HG03378 (cell line): Measurements from ENCODE around the gene POLQ.
"Not testable (repeated sequence)": the region's sequence is repeated elsewhere in the genome, so short reads cannot be mapped to it uniquely, and the experiment has no call there.

Experiments
- ATAC-seq: cut with Tn5 transposase; IDR thresholded peaks from one replicate; pipeline ENCODE4 v1.9.1; 2021; ENCODE audit warnings: mild to moderate bottlenecking, moderate library complexity; ENCODE audit not compliant: unreplicated experiment

POLQ gene

DNA sequence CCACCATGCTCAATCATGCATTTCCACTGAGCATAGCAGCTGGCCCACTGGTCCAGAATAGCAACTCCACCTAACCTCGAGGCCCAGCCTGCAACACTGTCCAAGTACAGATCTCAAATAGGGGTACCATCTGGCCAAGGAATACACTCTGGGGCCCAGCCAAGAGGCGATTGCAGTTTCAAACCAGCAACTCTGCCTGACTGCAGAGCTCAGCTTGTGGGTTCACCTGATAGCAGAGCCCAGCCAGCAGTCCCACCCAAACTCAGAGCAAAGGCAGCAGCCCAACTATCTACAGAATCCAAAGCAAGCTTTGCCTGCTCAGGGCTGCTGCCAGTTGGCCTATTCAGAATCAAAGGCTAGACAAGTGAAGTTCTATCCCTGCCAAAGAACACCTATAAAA, 30.5 kb downstream of the POLQ start:
- no peak for ATAC-seq

GRCh38 chr3:121514496-121514895, 31.3 kb downstream of the POLQ start:
- ATAC-seq = no peak

DNA sequence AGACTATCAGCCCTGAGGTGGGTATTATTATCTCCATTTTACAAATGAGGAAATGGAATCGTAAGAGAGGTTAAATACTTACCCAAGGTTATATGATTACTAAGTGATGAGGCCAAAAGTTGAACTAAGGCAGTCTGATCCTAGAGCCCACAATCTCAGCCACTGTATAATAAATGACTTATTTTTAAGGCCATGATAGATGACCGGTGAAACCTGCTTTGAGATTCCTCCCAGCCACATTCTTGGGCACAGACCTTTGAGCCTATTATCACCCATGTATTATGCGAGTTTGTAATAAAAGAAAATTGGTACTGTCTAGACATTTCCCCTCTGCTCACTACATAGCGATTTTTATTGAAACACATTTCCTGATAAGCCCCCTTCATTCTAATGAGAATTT, 37.4 kb downstream of the POLQ start:
- ATAC-seq = no peak

- no peak for ATAC-seq
Observed at GRCh38 chr3:121505256-121505655, 40.5 kb downstream of the POLQ start.

GRCh38 chr3:121504618-121505017, 41.2 kb downstream of the POLQ start:
- ATAC-seq = no peak

- ATAC-seq = no peak
Observed at GRCh38 chr3:121496786-121497185, 49.0 kb downstream of the POLQ start.

GRCh38 chr3:121493431-121493830, 52.4 kb downstream of the POLQ start:
- no peak for ATAC-seq

DNA sequence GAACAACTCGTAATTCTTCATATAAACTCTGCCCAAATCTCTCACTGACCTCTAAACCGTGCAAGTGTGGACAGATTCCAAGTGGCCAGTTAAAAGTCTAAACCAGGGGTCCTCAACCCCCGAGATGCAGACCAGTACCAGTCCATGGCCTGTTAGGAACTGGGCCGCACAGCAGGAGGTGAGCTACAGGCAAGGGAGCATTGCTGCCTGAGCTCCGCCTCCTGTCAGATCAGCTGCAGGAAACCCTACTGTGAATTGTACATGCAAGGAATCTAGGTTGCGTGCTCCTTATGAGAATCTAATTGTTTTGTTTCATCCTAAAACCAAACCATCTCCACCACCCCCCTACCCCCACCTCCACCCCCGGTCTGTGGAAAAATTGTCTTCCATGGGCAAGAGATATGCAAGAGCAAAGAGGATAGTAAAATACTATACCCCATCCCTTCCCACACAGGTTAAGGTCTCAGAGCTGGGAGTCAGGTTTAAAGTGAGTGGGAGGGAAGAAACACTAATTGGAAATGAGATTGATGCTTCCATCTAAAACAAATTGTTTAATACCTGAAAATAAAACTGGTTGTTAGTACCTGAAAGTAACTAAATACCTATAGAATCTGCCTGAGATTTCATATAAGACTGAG, 54.0 kb downstream of the POLQ start:
- no peak for ATAC-seq

GRCh38 chr3:121490161-121490560, 55.6 kb downstream of the POLQ start:
- no peak for ATAC-seq

DNA sequence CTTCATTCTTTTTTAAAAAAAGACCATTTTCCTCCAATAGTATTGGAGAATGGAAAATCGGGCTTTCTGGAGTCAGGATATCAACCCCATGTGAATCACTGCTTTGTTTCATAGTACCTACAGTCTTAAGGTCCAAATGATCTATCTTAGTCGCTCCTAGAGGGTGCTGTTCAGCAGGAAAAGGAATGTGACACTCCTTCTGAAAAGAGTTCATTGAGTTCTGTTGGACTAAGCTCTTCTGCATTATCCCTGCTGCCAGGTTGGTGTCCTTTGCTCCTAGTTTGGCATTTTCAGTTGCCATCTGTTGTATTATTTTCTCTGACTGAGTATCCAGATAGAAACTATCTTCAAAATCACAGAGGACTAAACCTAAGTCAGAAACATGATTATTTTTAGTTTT, 57.2 kb downstream of the POLQ start:
- no peak for ATAC-seq

GRCh38 chr3:121483290-121483689, 62.5 kb downstream of the POLQ start:
- ATAC-seq = no peak

- no peak for ATAC-seq
Observed at GRCh38 chr3:121482660-121483059, 63.1 kb downstream of the POLQ start.

GRCh38 chr3:121481106-121481880, 64.5 kb downstream of the POLQ start:
- ATAC-seq = no peak

DNA sequence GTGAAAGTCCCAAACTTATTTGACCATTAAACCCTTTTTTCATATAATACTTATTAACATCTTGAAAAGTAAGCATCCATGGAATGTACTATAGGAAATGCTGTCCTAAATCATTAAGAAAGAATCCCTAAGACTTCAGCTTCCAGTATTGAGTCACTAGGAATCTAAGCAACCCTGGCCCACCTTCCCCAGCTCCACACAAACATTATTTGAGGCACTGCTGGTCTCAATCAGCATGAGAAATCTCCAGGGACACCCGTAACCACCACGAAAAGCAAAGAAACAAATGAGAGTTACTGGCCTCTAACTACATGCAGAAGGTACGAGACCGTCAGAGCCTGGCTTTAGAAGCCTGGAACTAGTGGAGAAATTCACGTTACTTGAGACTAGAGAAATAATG, 68.2 kb downstream of the POLQ start:
- no peak for ATAC-seq

GRCh38 chr3:121473001-121473400, 72.8 kb downstream of the POLQ start:
- ATAC-seq = no peak

DNA sequence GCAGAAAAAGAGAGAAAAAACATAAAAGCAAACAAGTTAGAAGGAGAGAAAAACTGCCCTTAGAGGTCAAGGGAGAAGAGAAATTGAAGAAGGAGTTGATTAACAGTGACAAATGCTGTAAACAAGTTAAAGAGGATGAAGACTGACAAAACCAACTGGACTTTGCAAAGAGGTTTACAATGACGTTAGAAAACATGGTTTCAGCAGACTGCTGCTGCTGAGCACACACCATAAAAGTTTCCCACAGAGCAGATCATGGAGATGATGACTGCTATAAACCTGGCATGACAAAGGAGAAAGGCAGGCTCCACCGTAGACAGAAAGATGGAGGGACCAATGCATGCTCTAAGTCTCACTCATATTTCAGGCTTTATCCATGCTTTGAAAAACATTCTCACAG, 78.7 kb downstream of the POLQ start:
- no peak for ATAC-seq

GRCh38 chr3:121463745-121464144, 82.0 kb downstream of the POLQ start:
- no peak for ATAC-seq

DNA sequence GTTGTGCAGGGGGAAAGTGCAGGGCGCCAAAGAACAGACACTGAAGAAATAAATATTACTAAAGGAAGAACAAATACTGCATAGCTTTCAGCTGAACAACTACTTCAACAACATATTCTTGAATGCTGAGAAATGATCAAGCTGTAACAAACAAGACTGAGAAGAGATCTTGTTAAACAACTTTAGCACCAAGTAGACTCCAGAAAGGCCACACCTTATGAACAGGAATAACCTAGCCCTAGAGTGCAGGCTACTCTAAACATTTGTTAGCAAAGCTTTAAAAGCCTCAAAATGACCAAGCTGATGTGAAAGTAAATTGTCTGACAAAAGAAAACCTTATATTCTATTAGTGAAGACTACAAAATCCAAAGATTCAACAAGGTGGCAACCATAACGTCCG, 83.2 kb downstream of the POLQ start:
- ATAC-seq = no peak

- ATAC-seq = not testable (repeated sequence)
Observed at GRCh38 chr3:121451752-121452151, 94.0 kb downstream of the POLQ start.

GRCh38 chr3:121443456-121443855, 102.3 kb downstream of the POLQ start:
- no peak for ATAC-seq

DNA sequence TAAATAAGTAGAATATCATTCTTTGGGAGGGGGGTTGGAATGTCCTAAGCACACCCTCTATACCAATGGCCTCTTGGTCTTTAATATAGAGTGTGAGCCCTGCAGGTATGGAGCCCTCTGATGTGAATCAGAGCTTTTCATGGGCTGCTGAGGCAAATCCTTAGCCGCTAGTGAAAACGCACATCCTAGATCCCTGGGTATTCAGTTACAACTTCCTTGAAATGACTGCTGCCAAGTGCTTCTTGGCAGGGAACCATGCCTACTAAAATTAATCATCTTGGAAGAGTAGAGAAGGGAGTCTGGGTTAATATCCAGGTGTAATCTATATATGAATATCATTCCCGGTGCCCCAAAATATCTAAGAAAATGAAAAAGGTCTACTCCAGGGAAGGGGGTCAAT, 109.1 kb downstream of the POLQ start:
- no peak for ATAC-seq

- no peak for ATAC-seq
Observed at GRCh38 chr3:121436074-121436473, 109.7 kb downstream of the POLQ start.
